DMS79 treated with DMSO at 0.1 percent for 48 hours (cell line): ENCODE results near the gene UFD1.

Experiments used
- DNase-seq: peaks from one replicate; lab custom pipeline; 2025; lab: John Stamatoyannopoulos, UW

UFD1 gene, protein sequence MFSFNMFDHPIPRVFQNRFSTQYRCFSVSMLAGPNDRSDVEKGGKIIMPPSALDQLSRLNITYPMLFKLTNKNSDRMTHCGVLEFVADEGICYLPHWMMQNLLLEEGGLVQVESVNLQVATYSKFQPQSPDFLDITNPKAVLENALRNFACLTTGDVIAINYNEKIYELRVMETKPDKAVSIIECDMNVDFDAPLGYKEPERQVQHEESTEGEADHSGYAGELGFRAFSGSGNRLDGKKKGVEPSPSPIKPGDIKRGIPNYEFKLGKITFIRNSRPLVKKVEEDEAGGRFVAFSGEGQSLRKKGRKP

GRCh38 chr22:19478901-19479354 is at the start of gene UFD1:
Gene UFD1, minus strand, starts transcription at chr22:19479193. Its CDS starts 108 bp downstream, at chr22:19479085.
- DNase-seq, result no peak

GRCh38 chr22:19527861-19528417 is 48.9 kb upstream of the UFD1 start:
- DNase-seq, result no peak

DNA sequence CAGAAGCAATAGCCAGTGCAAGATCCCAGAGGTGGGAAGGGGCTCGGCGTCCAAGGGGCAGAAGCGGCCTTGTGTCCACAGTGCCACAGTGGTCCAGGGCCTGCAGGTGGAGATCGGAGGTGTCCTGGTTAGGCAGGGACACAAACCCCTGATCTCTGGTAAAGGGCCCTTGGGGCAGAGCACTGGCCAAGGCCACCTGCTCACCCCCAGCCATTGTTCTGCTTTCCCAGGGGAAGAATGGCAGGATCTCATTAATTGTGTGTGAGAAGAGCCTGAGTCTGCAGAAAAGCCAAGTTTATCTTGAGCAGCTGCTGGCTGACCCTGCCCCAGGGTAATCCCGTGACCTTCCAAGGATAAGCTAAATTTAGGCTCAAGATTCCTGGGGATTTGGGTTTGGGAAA is 48.3 kb upstream of the UFD1 start:
- no peak for DNase-seq

DNA sequence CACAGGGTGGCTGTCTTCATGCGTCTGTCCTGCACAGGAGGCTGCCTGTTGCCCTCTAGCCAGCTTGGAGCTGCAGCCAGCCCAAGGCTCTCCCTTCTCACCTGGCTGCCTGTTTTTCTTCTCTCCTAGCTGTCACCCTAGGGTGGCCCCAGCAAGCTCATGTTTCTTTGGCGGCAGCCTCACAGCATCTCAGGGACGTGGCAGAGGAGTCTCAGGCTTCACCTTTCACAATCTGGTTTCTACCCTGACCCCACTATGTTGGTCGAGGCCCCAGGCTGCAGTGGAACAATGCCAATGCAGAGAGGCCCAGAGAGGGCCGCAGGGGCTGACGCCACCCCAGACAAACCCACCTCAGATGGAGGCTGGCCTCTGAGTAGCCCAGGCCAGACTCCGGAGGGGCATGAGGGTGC is 47.7 kb upstream of the UFD1 start:
- DNase-seq, result no peak

DNA sequence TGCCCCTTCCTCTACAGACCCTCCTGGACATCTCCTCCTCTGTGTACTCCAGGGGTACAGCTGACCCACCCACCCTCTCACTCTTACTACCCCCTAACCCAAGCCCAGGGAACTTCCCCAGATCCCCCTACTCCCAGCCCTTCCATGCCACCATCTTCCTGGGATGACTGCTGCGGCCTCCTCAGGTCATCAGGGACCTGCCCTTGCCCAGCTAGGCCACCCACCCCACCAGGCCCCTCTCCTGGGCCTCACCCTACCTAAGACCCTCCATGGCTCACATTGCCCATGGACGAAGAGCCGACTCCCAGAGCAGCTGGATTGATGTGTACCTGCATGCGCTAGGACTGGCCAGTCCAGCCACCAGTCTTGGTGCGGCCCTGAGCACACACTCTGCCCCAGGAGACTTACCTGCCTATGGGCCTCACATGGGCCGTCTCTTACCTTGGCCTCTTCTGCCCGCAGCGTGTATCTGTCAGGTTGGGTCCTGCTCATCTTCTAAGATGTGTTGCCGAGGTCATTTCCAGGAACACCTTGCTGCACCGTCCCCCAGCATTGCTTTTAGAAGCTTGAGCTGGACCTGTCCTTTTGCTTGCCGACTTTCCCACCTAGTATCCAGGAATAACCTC is 47.2 kb upstream of the UFD1 start:
- DNase-seq, result no peak

DNA sequence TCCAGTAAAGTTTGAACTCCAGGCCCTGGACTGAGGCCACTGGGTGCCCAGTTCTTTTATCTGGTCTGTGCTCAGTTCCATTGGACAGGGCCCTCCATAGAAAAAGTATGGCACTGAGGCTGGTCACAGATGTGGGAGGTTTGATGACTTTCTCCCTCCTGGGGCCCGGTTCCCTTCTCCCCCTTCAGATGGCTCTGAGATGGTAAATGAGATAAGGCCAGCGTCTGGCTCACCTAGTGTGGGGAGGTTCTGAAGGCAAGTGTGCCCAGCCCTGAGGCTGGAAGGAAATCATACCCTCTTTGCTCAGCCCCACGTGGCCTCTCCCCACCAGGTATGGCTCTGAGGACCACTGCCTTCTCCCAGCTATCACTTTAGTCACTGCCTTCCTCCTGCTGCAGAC is 46.7 kb upstream of the UFD1 start:
- no peak for DNase-seq

DNA sequence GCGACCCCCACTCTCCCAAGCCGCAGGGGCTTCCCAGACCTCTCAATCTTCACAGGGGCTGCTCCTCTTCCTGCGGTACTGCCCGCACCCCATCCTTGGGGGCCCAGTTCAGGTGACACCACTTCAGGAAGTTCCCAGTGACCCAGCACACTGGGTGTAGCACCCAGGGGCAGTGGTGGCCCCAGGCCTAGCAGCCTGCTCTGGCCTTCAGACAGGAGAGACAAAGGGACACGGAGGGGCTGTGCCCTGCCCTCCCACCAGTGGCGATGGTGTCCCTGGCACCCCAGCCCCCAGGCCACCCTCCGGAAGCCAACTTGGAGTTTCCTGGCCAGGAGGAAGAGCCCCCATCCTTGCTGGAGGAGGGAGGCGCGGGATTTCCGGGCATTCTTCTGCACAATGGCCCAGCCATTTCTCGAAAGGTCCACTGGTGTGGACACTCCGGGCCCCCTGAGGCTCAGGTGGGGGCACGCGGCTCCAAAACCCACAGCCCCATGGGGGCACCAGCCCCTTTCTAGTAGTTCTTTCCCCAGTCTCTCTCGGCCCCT is 46.2 kb upstream of the UFD1 start:
- DNase-seq, result no peak

- DNase-seq, result peak; percentile 31
Observed at GRCh38 chr22:19524170-19525115, 45.5 kb upstream of the UFD1 start, which contains the start of gene CLDN5. Gene CLDN5, minus strand, starts transcription at chr22:19524410. Its CDS starts 155 bp downstream, at chr22:19524255.

- DNase-seq, result peak; percentile 19
Observed at GRCh38 chr22:19523240-19524169, 44.5 kb upstream of the UFD1 start.

GRCh38 chr22:19522881-19523239 is 43.9 kb upstream of the UFD1 start:
- DNase-seq, result peak; percentile 19

- peak; percentile 66 for DNase-seq
Observed at GRCh38 chr22:19522190-19522880, 43.3 kb upstream of the UFD1 start.

- DNase-seq, result no peak
Observed at GRCh38 chr22:19520566-19521305, 41.7 kb upstream of the UFD1 start.

DNA sequence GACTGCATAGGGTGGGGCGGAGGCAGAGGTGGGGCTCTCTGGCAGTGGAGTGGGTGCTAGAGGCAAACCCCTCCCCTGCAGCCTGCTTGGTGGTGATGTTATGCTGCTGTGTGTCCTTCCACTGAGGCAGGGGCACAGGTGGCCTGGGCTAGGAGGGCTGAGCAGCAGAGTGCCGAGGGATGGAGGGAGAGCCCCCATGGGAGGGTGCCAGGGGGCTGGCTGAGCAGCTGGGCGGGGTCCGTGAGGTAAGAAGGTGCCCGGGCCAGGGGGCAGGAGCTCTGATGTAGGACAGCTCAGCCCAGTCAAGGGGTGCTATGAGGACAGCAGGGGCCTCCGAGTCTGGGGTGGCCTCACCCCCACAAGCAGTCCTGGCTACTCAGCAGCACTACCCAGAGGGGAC is 41.0 kb upstream of the UFD1 start:
- no peak for DNase-seq

DNA sequence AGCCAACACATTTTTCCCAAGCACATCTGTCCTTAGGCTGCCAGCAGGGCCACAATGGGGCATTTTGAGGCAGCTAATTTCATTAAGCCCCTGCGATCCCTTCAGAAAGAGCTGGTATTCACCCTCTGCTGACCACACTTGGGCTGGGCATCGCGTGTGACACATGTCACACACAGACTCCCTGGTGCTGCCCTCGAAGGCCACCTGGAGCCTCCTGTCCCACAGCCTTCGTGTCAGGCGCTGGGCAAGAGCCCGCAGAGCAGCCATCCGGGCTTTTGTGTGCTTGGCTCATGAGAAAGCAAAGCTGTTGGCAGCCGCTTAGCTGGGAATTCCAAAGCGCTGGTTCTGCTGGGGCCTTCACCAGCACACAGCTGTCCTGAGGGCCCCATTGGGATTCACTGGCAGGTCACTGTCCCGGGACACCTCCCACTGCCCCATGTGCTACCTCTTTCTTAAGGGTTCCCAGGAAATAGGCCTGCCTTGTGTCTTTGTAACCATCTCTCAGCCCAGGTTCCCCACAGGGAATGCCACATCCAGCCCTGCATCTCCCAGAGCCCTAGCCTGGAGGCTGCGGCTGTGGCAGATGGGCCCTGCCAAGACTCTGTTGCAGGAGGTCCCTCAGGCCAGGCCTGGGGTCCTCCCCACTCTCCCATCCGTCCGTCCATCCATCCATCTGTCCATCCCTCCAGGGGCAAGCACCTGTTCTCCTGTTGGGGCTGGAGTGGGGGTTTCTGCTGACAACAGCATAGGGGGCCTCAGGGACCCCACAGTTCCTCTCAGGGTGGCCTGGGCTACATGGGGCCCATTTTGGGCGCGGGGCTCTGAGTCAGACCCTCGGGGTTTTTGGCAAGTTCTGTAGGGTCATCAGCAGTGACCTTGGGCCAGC is 40.3 kb upstream of the UFD1 start:
- no peak for DNase-seq

DNA sequence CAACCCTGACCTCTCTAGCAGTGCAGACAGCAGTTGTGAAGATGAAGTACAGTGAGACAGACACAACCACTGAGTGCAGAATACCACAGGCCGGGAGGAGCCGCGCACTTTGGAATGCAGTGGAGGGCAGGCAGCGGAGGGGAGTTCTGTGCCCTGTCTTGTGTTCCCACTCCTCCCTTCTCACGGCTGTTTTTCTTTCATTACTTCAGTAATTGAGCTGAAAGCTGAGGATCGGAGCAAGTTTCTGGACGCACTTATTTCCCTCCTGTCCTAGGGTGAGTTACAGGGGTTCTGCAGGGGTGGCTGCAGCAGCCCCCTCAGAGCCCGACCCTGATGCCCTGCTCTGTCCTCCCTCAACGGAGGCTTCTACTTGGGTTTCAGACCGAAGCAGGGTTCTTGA is 39.6 kb upstream of the UFD1 start:
- no peak for DNase-seq

DNA sequence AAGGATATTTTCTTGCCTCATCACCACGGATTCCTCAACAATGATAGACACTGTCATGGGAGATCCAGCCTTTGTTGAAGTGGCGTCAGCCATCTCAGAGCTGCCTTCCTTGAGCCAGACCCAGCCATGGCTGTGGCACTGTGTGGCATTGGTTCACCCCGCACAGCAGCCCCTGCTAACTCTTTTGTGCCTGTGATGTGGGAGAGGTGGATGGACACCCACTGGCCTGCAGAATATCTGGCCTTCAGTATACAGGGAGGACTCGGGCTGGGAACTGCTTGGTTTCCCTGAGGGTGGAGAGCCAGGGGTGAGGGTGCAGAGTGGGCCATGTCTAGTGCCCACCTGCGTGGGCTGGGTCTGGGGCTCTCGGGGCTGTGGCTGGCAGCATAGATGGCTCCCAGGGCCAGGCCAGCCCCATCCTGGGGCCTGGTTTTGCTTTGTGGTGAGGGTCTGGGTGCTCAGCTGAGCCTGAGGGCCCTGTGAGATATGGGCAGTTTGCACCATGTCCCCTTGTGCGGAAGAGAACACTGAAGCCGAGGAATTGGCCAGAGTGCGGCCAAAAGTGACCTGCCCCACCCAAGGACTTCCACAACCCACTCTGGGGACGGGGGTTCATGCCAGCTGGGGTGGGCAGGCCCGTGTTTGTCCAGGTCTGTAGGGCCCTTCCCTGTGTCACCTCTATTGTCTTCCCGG is 39.1 kb upstream of the UFD1 start:
- DNase-seq, result no peak

GRCh38 chr22:19517171-19517500 is 38.1 kb upstream of the UFD1 start:
- no peak for DNase-seq
